ENCODE measurements around the gene CBFA2T2. TPM values are rescaled to one million over a fixed set of nuclear protein-coding genes. Genes with fewer than 3 reads are reported as not detected.
A peak's percentile ranks its signal among the peaks of the same experiment; 100 is the strongest.
"Not testable (repeated sequence)": the region's sequence is repeated elsewhere in the genome, so short reads cannot be mapped to it uniquely, and the experiment has no call there.

The CBFA2T2 gene
- 15.1 TPM for total RNA-seq

DNA sequence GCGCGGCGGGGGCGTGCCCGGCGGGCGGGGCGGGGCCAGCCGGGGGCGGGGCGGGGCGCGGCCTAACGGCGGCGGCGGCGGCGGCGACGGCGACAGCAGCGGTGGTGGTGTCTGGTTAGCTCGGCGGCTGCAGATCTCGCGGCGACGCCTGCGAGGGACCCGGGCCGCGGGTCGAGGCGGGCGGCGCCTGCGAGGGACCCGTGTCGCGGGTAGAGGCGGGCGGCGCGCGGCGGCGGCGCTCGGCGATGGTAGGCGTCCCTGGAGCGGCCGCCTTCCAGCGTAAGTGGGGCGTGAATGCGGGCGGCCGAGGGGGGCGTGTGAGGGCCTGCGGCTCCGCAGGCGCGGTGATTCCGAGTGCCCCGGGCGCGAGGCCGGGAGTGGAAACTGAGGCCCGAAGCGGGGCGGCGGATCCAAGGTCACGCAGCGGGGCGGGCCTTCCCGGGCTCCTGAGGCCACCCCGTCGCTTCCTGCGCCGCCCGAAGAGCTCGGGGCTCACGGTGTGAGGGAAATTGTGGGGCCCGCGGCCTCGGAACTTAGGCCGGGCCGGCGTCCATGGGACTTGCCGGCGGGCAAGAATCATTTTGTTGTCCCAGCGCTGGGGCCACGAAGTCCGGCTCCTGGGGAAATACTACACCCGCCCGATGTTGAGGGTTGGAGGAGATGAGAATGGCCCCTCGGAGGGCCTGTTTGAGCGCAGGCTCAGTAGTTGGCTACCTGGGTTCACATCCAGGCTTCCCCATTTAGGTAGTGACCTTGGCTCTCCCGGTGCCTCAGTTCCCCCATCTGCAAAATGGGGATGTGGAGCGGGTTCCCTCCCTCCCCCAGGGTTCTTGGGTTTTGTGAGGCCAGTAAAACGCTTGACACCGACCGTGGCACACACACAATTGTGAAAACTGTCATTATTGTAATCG lies at the start of gene CBFA2T2:
Gene CBFA2T2 (plus strand): TSS at position 74 of the 911 bp plus-strand sequence. CDS start 172 bp downstream, at position 246.
- DNase-seq (ENCODE audit: low read depth in 2 of 3, low spot score in 2 of 3), result peak in 2 of 3 donors; percentile 54 to 75

DNA sequence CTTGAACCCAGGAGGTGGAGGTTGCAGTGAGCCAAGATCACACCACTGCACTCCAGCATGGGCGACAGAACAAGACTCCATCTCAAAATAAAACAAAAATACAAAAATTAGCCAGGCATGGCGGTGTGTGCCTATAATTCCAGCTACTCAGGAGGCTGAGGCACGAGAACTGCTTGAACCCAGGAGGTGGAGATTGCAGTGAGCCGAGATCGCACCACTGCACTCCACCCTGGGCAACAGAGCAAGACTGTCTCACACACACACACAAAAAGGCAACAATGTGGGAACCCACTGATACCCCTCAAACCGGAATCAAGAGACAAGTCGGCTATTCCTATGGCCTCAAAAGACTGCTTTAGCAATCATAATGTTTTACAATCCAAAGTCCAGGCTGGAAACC lies 49.3 kb upstream of the CBFA2T2 start:
- not testable (repeated sequence) for DNase-seq (ENCODE audit: low read depth in 2 of 3, low spot score in 2 of 3)

DNA sequence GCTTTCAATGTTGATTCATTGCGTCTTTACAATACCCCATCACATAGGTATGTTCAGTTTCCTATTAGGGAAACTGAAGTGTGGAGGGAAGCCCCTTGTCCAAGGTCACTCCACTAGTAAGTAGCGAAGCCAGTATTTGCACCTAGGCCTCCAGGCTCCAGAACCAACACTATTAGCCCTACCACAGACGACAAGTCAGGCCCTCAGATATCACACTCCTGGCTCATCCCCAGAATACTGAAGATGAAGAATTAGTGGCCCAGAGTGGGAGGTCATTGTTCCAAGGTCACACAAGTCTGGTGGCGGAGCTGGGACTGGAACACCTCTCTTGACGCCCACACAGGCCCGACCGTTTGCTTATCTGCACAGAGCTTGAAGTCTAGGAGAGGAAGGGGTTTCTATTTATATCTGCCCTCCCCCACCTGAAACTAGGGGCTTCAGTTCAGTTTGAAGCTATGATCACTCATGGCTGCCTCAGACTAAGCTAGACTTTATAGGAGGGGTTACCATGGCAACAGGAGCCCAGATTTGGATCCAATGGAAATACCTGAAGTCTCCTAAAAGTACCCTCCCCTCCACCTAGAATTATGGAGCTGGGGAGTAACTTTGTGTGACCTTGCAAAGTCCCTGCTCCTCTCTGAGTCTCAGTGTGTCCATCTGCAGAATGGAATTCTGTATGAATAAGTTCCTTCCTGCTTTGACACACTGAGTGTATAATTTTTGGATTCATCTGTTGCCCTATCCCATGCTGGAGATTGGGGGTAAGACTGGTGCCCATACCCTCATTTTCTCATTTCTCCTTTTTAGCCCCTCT lies 48.5 kb upstream of the CBFA2T2 start:
- DNase-seq (ENCODE audit: low read depth in 2 of 3, low spot score in 2 of 3), result no peak

DNA sequence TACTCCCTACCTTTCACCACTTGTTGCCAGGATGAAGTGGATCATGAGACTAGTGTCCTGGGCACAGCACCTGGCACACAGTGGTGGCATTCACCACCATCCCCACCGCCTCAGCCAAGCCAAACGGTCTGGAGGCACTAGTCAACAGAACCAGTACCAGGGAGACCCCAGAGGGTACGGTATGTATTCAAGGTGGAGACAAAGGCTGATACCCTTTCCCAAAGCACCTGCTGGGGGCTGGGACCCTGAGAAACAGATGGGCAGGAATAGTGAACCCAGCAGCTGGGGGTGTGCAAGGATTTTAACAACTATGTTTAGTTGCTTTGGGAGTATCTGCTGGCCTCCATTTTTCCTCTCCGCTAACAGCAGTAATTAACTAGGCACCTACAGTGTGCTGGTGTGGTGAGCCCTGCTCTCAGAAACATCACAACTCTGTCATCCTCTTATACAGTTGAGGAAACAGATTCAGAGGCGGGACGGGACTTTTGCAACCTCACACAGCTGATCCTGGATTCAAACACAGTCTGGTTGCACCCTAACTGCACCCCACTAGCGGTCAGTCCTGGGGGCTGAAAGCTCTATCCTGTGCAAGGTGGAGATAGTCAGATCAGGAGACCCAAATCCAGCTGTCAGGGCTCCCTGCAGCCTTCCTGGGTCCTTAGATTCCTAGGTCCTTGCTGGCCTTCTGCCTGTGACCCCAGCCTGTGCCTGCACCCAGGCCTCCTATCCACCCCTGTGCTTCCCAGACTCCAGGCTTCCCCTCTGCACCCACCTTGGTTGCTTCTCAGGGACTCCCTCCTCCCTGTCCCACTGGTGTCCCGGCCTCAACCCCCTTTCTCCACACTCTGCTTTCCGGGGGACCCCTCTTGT lies 47.5 kb upstream of the CBFA2T2 start:
- DNase-seq (ENCODE audit: low read depth in 2 of 3, low spot score in 2 of 3), result no peak

DNA sequence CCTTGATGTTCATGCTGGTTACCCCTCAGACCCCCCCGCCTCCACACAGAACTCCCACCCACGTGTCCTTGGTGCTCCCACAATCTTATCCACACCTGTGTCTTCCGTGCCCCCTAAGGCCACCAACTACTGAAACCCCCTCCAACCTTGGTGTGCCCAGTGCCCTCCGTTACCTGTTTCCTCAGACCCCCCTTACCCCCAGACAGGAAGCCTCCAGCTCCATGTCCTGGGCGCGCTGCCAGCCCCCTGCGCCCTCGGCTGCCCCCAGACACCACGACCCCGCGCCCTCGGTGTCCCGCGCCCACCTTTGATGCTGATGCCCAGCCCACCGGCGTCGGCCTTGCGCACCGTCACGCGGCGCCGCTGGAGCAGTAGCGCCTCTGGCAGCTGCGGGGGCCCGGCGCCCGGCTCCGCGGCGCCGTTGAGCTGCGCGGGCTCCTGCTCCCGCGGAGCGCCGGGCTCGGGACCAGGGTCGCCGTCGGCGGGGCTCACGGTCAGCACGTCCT lies 46.8 kb upstream of the CBFA2T2 start:
- DNase-seq (ENCODE audit: low read depth in 2 of 3, low spot score in 2 of 3), result peak in 2 of 3 donors; percentile 34 to 42

DNA sequence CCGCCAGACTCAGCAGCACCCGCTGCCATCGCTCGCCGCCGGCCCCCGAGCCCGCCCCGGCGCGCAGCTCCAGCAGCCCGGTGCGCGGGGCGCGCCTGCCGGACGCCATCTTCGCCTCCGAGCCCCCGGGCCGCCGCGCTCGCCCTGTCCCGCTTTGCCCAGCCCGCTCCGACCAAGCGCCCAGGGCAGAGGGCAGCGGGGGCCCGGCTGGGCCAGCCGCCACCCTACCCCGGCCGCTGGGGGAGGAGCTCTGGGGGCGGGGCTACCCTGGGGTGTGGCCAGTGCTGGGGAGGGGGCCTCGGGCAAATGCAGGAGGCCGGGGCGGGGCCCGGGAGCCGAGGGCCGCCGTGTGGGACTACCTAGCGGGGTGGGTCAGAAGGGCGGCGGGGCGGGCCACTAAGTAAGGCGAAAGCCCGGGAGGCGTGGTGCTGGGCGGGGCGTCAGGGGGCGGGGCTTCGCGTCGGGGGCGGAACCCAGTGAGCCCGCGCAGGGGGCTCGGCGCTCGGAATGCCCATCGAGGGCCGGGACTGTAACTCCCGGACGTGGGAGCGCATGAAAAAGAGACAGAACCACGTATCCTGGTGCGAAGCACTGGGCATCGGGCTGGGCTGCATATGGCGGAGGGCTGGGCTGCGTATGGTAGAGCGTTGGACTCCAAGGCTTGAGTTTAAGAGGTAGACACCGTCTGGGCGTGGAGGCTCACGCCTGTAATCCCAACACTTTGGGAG lies 46.2 kb upstream of the CBFA2T2 start, which contains the start of gene SNTA1:
Gene SNTA1 (minus strand): TSS at position 252 of the 728 bp plus-strand sequence. CDS start 143 bp downstream, at position 109.
- DNase-seq (ENCODE audit: low read depth in 2 of 3, low spot score in 2 of 3), result peak; percentile 65 to 86 (median 84)

DNA sequence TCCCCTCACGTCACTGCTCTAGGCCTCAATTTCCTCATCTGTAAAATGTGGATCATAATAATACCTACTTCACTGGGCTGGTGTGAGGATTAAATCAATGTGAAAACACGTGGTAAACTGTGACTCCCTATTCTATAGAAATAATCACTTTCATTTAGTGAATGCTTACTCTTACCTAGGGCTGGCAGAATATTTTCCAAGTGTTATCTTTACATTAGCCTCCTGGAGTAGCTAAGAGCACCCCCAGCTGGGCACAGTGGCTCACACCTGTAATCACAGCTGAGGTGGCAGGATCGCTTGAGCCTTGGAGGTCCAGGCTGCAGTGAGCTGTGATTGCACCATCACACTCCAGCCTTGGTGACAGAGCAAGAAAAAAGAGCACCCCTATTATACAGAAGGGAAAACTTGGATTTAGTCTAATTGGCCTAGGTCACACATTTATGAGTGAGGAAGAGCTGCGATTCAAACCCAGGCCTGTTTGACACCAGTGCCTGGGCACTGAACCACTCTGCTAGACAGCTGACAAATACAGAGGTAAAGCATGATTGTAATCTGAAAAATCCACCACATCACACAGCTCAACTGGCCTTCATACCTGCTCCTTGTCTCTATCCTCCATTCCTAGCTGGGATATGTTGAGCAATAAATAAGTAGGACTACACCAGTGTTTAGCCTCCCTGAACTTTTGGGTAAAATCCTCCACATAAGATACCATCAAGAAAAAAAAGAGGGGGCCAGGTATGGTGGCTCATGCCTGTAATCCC lies 44.9 kb upstream of the CBFA2T2 start:
- no peak for DNase-seq (ENCODE audit: low read depth in 2 of 3, low spot score in 2 of 3)

DNA sequence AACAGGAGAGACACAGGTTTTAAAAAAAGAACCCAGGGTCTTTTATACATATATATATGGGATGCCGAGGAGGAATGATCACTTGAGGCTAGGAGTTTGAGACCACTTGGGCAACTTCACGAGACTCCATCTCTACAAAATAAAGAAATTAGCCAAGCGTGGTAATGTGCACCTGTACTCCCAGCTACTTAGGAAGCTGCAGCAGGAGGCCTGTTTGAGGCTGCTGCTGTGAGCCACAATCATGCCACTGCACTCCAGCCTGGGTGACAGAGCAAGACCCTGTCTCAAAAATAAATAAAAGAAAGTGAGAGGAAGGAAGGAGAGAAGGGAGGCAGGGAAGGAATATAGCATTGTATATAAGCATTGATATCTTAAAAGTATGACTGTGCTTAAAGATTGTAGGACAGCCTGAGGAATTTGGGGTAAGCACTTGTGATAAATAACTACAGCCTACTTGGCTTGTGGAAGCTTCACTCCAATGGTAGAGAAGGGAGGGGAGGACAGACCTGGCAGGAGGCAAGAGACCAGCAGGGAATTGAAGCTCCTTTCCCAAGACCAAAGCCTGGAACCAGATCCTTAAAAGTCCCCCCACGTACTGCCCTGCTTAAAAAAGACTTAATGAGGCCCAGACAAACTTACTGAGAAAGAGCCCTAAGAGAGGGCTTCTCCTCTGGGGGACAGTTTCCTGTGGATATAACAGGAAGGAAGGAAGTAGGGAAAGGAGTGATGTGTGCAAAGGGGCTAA lies 43.8 kb upstream of the CBFA2T2 start:
- no peak for DNase-seq (ENCODE audit: low read depth in 2 of 3, low spot score in 2 of 3)

DNA sequence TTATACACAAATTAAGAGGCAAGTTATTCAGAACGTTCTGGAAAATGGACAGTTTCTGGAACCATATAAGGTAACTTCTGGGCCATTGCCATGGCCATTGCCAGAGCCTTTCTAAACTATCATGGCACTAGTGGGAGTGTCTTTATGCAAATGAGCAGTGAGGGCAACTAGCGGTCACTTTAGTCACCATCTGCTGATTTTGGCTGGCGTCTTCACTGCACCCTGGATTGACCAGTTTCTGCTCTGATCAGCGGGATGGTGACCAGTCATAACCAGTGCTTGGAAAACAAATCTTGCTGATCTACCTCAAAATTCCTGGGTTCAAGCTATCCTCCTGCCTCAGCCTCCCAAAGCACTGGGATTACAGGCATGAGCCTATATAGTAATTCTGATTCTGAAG lies 39.0 kb upstream of the CBFA2T2 start:
- no peak for DNase-seq (ENCODE audit: low read depth in 2 of 3, low spot score in 2 of 3)

DNA sequence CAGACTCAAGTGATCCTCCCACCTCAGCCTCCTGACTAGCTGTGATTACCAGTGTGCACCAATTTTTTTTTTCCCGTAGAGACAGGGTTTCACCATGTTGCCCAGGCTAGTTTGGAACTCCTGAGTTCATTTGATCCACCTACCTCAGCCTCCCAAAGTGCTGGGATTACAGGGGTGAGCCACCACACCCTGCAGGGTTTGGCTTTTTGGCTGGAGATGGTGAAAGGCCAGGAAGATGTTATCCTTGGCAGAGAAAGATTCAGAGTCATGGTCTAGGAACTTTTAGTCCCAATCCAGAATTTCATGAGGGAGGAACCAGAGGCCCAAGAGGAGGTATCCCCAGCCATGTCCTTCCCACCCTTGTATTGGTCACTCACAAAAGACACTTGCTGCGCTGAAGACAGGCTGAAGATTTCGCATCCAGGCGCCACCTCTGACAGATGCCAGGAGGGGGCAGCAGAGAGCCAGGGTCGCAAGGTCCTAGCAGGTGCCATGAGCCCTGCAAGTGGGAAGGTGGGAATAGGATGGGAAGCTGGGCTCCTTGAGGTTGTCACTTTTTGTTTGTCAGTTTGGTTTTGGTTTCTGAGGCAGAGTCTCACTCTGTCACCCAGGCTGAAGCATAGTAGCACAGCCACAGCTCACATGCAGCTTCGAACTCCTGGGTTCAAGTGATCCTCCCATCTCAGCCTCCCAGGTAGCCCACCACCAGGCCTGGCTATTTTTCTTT lies 32.8 kb upstream of the CBFA2T2 start:
- peak; percentile 62 to 74 (median 65) for DNase-seq (ENCODE audit: low read depth in 2 of 3, low spot score in 2 of 3)

DNA sequence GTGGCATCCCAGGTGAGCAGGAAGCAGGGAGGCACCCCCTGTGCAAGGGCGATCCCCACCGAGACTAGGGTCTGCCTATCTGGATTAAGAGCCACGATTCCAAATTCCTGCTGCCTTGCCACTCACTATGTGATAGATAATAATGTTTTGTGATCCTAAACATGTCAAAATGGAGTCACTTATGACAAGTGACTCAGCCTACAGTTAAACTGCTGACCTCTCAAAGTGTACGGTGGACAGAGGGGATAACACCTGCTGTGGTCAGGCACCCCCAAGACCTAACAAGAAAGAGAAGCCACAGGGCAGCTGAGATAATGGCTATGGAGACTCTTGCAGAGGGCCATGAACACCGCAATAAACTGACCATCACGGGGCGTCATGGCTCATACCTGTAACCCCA lies 30.3 kb upstream of the CBFA2T2 start:
- no peak for DNase-seq (ENCODE audit: low read depth in 2 of 3, low spot score in 2 of 3)

DNA sequence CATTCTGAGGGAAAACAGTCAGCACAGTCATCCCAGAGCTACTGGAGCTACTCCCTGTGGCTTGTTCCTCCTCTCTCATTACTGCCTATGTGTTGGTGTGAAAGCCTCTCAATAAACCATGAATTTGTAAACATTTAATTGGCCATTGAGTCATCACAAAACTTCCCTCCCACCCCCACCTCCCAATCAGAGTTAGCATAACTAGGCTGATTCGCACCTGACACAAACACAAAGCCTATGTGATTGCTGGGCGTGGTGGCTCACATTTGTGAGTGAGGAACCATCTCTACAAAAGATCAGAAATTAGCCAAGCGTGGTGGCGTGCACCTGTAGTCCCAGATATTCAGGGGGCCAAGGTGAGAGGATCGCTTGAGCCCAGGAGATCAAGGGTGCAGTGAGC lies 29.2 kb upstream of the CBFA2T2 start:
- DNase-seq (ENCODE audit: low read depth in 2 of 3, low spot score in 2 of 3), result no peak

DNA sequence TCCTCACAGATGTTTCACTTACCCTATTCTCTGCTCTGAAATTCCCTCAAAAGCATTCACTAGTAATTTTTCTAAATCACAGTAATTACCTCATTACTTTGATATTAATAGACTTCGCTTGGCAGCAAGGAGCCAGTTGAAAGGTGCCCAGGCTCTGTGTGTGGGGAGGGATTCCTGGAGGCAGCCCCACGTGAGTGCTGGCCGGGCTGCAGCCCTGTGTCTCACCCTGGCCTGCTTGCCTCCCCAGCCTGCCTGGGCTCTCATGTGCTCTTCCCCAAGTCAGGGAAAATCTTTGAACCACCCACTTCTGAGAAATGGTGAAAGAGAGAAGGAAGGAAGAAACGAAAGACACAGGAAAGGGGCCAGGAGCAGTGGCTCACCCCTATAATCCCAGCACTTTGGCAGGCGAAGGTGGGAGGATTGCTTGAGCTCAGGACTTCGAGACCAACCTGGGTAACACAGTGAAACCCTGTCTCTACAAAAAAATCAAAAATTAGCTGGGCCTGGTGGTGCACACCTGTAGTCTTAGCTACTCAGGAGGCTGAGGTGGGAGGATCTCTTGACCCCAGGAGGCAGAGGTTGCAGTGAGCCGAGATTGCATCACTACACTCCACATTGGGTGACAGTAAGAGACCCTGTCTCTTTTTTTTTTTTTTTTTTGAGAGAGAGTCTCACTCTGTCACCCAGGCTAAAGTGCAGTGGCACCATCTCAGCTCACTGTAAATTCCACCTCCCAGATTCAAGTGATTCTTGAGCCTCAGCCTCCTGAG lies 26.4 kb upstream of the CBFA2T2 start:
- no peak for DNase-seq (ENCODE audit: low read depth in 2 of 3, low spot score in 2 of 3)

DNA sequence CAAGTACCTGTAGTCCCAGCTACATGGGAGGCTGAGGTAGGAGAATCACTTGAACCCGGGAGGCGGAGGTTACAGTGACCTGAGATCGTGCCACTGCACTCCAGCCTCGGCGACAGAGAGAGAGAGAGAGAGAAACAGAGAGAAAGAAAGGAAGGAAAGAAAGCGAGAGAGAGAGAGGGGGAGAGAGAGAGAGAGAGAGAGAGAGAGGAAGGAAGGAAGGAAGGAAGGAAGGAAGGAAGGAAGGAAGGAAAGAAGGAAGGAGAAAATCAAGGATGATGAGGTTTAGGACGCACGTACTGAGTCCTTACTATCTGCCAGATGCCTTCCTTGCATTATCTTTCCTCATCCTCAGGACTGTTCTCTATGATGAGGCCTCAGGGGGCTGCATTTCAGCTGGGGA lies 25.1 kb upstream of the CBFA2T2 start:
- DNase-seq (ENCODE audit: low read depth in 2 of 3, low spot score in 2 of 3), result not testable (repeated sequence)

DNA sequence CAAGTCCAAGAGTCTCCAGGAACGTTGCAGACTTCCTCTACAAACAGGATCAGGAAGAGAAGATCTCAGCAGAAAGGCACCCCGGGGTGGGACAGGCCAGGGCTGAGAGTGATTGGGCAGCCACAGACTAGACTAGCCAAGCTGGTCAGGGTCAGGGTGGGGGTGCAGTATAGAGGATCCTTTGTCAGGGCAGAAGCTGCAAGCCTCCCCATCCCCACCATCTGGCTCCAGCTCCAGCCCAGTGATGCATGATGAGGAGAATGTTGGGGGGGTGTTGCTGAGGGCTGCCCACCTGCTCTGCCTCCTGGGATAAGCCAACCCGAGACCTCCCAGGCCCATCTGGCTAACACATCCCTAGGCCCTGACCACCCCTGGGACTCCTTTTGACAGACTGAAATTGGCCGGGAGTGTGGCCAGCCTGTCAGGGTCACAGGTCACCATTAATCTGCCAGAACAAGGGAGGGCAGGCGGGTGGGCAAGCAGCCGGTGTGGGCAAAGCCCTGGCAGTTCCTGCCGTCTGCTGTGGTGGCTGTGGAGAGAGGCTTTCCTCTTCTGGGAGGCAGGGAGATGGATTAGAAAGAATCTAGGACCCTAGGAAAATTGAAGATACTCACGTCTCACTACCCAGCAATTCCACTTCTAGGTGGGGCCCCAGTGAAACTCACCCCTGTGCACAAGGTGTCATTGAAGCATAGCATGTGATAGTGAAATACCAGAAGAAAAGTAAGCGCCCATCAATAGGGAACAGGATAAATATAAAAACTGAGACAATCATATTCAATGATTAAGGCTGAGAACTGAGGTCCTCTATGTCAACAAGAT lies 24.2 kb upstream of the CBFA2T2 start:
- no peak for DNase-seq (ENCODE audit: low read depth in 2 of 3, low spot score in 2 of 3)

DNA sequence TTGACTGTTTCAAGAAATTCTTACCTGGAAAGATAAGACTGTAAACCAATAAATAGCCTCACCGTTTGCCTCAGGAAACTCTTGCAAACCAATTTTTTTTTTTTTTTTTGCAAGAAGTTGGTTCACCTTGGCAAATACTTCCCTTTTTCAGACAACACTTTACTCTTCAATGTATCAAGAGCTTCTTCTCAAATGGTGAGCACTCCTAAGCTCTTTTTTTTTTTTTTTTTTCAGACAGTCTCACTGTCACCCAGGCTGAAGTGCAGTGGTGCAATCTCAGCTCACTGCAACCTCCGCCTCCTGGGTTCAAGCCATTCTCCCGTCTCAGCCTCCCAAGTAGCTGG lies 23.6 kb upstream of the CBFA2T2 start:
- no peak for DNase-seq (ENCODE audit: low read depth in 2 of 3, low spot score in 2 of 3)
